Activated T-cell treated with anti-CD3 and anti-CD28 coated beads, Interleukin-2, amount 50 U/mL, for 1 hour (primary cell): ENCODE measurements around the gene NINJ2.

ENCODE experiments used
- DNase-seq: peaks from one replicate; pipeline ENCODE4 v3.0.0-alpha.2; 2020

Gene NINJ2

DNA sequence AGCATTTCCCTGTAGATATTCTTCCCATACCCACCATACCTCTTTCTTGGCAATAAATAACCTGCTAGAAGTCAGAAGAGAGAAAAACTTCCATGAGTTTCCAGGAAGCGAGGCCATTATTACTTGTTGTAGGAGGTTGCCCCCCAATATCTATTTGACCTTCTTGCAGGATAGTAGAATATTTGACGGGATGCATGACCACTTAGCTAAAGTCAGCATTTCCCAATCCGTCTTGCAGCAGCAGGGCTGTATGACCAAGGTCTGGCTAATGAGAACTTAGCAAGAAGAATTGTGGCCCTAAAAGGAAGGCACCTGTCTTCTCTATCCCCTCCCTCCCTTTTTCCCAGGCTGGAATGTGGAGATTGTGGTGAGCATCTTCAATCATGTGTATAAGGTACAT is 51.5 kb downstream of the NINJ2 start:
- no peak for DNase-seq

DNA sequence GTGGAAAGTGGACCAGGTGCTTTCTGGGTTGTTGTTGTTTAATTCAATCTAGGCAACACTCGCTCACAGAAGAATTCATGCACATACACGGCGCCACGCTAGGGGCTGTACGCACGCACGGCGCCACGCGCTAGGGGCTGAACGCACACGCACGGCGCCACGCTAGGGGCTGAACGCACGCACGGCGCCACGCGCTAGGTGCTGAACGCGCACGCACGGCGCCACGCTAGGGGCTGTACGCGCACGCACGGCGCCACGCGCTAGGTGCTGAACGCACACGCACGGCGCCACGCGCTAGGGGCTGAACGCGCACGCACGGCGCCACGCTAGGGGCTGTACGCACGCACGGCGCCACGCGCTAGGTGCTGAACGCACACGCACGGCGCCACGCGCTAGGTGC is 54.3 kb downstream of the NINJ2 start:
- DNase-seq = no peak

DNA sequence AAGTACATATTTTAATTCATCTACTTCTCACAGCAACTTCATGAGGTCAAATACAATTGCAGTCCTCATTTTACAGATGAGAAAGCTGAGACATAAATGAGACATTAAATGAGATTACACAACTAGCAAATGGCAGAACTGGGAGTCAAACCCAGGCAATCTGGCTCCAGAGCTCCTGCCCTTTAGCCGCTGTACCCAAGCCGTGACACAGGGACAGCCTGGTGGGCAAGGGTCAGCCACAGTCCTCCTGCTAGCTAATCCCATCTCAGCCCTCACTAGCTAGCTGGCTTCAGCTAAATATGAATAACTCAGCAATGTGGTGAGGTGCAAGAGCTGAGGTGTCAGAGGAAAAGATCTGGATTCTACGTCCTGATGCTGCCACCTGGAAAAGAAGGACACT is 54.8 kb downstream of the NINJ2 start:
- DNase-seq = no peak

DNA sequence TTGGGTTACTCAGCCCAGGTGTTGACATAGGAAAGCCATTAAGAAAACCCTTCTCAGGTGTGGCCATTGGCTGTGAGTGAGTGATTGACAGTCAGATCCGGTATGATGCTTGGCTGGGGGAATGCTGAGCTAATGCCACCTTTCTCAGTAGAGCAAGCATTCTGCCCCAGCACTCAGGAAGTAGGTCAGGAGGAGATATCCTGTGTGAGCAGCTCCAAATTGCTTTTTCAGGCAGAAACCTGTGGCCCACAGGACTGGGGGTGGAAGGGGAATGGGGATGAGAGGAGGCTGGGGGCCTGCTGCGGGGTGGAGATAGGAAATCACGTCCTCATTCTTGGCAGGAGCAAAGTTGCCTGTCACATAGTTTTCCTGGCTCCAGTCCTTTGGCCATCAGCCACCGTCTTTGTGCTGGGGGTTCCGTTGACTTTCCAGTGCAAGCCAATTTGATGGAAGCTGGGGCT is 55.7 kb downstream of the NINJ2 start:
- no peak for DNase-seq

DNA sequence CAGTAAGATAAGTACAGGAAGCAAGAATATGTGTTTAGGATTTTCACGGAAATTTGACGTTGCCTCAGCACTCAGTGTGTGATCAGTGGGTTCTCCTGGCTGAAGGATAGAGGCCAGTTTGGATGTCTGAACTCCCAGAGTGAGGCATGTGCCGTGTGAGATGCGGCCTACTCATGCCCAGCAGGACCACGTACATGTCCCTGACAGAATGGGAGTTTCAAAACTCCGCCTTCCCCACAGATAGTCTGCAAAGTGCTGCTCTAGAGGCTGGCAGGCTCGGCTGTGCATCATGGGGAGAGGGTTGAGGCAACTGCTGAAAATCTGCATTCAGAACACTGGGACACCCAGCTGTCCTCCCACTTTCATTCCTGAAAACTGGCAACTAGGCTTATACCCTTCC is 58.3 kb downstream of the NINJ2 start:
- no peak for DNase-seq

DNA sequence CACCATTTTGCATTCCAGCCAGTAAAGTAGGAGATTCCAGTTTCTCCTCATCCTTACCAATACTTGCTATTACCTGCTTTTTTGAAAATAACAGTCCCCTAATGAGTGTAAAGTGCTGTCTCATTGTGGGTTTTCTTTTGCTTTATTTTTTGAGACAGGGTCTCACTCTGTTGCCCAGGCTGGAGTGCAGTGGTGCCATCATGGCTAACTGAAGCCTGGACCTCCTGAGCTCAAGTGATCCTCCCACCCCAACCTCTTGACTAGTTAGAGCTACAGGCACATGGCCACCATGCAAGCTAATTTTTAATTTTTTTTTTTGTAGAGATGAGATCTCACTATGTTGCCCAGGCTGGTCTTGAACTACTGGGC is 60.6 kb downstream of the NINJ2 start:
- no peak for DNase-seq

DNA sequence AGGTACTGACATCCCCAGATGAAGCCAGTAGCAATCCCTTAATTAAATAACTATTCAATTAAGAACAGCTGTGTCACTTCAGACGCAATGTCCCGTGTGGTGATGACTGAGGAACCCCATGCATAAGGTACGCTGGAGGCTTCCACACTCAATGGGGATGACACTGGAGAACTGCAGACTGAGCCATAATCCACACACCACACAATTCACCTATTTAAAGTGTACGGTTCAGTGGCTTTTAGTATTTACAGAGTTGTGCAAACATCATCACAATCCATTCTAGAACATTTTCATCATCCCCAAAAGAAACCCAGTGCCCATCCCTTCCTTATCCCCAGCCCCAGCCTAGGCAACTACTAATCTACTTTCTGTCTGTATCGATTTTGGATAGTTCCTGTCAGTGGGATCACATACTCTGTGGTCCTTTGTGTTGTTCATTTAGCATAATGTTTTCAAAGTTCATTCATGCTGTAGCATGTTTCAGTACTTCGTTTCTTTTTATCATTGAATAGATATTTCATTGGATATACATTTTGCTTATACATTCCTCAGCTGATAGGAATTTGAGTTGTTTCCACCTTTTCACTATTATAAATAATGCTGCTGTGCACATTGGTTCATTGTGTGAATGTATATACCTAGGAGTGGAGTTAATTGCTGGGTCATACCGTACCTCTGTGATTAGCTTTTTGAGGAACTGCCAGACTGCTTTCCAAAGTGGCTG is 61.1 kb downstream of the NINJ2 start:
- DNase-seq = no peak

DNA sequence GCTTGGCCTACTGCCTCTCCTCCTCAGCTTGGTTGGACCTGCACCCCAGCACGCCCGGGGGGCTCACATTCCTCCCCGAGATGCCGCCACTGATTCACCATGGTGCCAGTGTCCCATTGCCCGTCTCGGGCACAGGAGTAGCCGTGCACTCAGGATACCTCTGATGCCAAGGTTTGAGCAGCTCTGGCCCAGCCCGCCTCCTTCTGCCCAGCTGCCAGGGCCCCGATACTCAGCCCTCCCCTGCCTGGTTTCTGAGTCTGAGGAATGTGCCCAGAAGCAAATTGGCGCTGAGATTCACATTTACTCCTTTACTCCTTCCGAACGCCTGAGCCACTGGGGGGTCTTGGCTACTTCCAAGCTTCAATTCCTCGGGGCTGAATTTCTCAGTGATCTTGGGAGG is 63.5 kb downstream of the NINJ2 start:
- DNase-seq = no peak

DNA sequence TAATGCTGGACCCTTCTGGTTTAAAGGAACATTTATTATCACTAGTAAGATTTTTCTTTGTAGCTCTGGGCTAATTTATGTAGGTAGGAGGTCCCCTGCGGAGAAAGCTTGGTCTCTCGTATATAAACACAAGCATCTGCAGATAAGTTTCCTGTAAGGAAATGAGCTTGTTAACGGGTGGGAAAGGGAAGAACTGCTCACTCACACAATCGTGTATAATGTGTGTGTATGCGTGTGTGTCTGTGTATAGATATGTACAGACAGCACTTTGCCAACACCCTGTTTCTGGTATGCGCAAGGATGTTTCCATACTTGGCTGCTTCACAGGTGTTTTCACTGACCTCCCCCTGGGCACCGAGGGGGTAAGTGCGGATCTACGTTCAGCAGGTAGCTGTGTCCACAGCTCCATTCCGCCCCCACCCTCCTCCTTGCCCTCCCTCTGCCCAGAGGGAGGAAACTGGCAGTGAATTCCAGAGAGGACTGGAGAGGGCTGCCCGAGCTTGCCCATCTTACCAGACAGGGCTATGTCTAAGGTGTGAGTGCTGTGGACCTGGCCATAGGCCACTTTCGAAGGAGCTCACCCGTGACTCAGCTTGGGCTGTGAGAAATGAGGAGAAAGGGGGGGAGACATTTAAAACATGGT is 65.2 kb downstream of the NINJ2 start:
- DNase-seq = no peak

DNA sequence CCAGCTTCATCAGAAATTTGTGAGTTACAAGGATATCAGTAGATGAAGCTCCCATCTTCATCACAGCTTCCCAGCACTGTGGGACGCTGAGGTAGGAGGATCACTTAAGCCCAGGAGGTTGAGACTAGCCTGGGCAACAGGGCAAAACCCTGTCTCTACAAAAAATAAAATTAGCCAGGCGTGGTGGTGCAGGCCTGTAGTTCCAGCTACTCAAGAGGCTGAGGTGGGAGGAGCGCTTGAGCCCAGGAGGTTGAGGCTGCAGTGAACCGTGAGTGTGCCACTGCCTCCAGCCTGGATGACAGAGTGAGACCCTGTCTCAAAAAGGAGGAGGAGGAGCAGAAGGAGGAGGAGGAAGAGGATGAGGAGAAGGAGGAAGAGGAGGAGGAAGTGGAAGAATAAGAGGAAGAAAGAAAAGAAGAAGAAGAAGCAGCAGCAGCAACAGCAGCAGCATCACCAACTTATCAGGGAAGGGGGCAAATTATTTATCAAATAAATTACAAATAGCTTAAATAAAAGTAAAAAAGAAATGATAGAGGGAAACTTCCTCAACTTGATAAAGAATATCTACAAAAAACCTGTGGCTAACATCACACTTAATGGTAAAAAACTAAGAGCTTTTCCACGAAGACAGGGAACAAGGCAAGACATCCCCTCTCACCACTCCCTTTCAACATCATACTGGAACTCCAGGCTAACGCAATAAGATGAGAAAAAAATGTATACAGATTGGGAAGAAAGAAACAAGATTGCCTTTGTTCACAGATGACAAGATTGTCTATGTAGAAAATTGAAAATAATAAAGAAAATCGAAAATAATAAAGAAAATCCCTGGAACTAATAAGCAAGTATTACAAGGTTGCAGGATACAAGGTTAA is 69.6 kb downstream of the NINJ2 start:
- DNase-seq = no peak

DNA sequence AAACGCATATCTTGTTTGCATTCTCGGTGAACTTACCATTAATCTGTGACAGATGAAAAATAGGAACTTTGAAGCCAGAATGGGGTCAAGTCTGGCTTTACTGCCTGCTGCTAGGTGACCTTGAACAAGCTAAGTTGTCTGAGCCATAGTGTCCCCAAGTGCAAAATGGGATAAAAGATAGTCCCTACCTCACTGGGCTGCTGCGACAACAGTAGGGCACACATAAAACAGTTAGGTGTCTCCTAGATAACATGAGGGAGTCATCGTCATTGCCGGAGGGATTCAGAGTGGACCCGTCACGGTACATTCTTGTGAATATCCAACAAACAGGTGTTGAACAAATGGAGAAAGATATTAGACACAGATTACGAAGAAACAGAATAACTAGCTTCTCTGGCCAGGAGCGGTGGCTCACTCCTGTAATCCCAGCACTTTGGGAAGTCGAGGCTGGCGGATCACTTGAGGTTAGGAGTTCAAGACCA is 71.2 kb downstream of the NINJ2 start:
- DNase-seq = no peak

DNA sequence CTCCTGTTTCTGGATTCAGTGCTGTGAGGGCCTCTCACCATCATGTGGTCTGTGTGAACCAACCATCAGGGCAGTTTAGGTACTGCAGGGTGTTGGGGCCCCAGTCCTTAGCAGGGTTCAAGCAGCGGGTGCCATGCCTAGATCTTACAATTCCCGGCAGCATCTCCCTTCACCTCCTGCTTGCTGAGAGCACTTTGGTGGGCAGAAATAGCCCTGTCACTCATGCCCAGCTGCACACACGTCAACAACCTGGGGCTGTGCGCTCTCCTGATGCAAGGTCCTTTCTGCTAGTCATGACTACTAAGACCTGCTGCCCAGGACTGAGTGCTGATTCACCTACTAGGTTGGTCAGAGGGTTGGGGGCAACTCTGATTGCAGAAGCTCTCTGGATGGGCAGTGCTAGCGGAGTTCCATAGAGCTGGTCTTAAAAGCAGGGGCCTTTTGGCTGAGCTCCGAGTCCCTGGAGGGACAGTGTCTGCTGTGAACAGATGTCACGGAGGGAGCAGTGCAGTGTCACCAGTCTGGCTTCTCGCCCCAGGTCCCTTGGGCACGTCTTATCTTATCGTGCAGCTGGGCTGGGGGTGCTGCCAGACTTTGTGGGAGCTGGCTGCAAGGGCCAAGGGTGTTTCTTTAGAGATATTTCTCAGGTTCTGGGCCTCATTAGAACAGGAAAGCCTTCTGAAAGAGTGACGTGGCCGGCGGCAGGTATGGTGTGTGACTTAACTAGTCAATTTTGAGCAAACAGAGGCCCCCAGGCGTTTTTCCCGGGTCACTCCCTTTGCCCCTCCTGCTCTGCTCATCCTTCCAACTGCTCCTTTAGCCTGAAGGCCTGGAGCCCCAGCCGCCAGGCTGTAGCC is 71.8 kb downstream of the NINJ2 start:
- no peak for DNase-seq

DNA sequence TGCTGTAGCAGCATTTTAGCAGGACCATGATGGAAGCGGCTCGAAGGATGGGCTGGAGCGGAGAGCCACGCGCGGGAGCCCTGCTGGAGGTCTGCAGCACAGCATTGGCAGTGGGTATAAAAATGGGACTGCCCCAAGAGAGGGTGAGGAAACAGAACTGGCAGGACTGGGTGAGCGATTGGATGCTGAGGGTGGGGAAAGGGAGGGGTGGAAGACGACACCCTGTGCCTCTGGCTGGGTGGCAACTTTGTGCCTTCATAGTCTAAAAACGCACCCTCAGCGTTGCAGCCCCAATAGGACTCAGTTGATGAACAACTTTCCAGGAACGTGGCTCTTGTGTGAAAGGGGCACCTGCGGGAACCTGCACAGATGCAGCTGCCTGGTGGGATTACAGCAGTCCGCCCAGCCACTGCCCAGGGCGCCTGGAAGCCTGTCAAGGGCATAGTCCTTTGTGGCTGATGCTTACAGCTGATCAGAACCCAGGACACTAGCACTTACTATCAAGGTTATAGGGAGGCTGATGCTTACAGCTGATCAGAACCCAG is 73.0 kb downstream of the NINJ2 start:
- DNase-seq = no peak

DNA sequence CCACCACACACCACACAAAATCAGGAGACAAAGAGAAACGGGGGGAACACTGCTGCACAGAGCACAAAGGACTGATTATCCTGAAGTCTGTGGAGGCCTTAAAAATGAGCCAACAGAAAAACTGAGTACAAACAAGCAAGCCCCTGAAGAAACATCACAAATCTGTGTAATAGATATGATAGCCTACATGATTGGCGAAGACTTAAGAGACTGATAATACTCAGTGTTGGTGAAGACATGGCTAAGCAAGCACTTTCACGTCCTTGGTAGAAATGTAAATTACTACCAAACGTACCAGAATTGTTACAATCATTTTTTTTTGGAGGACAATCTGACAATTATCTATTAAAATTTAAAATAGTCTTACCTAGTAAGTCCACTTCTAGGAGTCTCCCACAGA is 74.6 kb downstream of the NINJ2 start:
- DNase-seq = no peak

DNA sequence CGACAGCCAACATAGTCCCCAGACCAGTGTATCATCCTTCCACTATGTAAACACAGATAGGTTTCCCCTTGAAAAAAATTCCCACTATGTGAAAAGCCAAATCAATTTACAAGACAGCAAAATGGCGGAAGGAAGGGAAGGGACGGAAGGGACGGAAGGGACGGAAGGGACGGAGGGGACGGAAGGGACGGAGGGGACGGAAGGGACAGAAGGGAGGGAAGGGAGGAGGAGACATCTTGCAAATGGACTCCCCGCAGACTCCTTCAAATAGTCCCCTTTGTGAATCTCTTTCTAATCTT is 75.3 kb downstream of the NINJ2 start:
- no peak for DNase-seq

DNA sequence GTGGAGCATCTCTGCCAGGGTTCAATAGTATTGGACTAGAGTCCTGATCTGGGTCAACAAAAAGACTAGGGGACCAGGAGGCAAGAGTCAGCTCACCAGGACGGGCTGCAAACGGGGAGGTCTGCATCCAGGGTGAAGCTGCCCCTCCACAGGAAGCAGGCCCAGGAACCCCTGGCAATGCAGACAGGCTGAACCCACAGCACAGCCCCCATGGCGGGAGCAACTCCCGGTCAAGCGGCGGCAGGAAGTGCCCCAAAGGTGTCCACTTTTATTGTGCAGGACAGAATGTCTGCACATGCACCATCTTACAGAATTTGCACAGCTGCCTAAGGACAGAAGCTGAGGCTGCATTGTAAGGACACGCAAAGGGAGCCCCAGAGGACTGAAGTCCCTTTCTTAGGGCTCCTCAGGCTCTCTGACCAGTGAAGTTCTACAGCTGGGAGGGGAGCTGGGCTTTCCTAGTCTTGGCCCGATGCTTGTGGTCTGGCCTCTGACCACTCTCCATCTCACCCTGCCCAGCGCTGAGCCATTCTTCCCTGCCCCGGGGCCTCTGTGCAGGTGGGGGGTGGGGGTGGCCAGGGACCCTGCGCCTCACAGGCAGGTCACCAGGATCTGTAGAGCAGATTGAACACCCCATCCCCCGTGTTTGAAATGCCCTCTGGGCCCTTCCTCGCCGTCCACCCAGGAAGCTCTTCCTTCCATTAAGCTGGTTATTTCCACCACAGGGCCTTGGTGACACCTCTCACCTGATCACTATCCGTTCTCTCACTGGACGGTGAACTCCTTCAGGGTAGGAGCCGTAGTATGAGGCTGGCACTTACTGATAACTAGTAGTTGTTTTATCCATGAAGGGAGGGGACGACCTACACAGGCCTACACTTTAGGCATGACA is 75.9 kb downstream of the NINJ2 start:
- no peak for DNase-seq

DNA sequence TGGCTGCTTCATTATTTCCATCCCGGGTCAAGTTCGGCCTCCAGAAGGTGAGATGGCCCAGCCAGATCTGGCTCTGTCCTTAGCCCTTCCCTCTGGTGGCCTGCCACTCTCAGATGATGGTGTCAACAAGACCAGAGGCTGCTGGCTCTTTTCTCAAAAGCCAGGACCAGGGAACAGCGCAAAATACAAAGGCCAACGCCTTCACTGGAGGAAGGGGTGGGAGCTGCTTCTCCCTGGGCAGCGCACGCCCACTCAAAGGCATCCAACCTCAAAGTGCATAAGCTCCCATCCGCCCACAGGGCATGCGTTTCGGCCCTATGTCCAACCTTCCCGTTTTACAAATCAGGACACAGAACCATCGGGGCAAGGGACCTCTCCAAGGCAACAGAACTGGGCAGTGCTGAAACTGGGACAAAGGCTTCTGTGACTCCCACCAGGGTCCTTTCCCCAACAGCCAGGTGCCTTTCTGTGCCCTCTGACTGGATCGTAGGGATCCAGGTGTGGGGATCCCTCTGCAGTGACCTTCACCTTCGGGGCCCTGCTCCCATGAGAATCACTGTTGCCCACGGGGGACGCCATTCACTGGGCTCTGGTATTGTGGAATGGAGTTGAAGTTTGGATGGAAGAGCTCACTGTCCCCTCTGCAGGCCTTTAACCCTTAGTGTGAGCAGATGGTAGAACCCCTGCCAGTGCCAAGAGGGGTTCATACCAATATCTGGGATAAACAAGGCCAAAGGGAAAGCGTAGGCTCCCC is 76.8 kb downstream of the NINJ2 start:
- DNase-seq = no peak

DNA sequence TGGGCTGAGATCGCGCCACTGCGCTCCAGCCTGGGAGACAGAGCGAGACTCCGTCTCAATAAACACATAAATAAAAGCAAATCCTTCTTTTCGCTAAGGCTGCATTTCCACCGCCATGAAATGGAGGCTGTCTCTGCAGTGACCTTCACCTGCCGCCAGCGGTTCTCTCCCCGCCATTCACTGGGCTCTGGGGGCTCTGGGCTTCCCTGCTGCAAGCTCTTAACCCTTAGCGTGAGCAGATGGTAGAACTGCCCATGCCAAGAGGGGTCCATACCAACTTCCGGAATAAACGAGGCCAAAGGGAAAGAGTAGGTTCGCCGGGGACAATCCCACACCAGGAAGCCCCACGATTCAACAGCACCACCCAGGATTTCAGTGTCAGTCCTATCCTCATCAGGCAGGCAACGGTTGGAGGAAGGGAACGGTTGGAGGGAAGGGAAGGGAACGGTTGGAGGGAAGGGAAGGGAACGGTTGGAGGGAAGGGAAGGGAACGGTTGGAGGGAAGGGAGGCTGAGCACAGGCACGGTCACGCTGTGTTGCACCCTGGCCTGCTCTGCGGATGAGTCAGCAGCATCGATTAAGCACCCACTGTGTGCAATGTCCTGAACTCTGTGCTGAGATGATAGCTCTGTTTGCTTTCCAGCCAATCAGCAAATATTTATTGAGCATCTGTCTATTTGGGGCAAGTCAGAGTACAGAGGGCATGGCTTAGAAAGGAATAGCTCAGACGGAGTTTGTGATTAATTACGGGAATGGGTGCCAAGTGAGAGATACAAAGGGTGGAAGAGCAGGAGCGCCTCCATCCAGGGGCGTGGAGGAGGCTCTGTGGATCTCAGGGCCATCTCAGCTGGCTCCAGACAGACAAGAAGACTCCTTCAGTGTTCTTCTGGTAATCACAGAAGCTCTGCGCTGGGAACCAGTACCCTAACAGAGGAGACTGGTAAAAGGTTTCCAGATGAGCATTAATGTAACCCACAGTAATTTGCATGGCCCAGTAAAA is 77.9 kb downstream of the NINJ2 start:
- DNase-seq = no peak

DNA sequence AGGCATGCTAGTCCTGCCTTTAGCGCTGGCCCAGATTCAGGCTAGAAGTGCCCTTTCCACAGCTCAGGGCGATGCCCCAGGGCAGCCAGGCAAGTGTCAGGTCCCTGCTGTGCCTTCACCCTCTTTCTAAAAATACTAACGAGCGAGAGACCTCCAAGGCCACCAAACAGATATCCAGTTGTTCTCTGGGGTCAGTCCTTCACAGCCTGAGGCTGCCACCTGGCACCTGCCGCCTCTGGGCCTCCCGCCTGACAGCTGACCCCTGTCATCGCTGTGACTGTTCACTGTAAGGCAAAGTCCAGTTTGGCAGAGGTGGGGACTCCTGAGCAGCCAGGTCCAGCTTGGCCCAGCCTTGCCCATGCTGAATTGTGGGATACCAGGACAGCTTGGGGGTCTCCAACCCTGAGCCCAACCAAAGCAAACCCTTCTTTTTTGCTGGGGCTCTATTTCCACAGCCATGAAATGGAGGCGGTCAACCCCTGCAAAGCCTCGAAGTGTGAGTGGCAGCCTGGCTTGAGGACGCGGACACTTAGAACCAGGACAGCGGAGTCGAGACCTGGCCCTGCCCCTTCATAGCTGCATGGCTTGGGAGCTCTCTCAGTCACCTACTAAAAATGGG is 79.9 kb downstream of the NINJ2 start:
- DNase-seq = no peak
